Suprapubic skin (tissue), 3 donors: Measurements from ENCODE around the gene FMNL2.

ENCODE experiments used
- EP300 ChIP-seq: sonication (generic); formaldehyde crosslinking; IDR thresholded peaks from one replicate; pipeline ENCODE4 v1.6.1; 2017; ENCODE audit warnings: antibody characterized with exemption
- POLR2A ChIP-seq, 2 donors: fragments of 450-650 bp; IDR thresholded peaks; one replicate each; pipeline ENCODE4 v1.6.1; 2017; ENCODE audit warnings: antibody characterized with exemption in 2 of 2, mild to moderate bottlenecking in 2 of 2, moderate library complexity in 2 of 2
- TF ChIP-seq, protein P1 (sequence below), 2 donors: fragments of 200-600 bp in 1 of 2; fragments of 450-650 bp in 1 of 2; sonication (generic) in 1 of 2; IDR thresholded peaks; one replicate each; pipeline ENCODE4 v1.5.1; 2016 to 2019; ENCODE audit warnings: antibody characterized with exemption in 2 of 2, mild to moderate bottlenecking in 1 of 2, moderate library complexity in 1 of 2

DNA sequence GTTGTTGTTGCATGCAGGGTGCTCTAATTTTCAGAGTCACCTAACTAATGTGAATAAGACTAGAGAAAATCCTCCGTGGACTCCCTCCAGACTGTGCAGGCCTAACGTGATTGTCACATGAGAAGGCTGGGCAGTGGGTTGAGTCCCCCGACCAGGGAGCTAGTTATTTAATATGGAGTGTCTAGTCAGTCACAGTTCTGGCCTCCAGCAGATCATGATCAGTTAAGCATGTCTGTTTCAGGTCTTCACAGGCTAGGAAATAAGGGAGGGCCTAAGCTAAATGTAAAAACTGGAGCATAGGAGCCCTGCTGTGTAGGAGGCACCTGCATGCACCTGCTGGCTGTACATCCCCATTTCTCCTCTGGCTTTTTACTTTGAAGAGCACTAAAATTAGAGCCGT lies 295.5 kb downstream of the FMNL2 start:
- TF ChIP-seq, protein P1, sequence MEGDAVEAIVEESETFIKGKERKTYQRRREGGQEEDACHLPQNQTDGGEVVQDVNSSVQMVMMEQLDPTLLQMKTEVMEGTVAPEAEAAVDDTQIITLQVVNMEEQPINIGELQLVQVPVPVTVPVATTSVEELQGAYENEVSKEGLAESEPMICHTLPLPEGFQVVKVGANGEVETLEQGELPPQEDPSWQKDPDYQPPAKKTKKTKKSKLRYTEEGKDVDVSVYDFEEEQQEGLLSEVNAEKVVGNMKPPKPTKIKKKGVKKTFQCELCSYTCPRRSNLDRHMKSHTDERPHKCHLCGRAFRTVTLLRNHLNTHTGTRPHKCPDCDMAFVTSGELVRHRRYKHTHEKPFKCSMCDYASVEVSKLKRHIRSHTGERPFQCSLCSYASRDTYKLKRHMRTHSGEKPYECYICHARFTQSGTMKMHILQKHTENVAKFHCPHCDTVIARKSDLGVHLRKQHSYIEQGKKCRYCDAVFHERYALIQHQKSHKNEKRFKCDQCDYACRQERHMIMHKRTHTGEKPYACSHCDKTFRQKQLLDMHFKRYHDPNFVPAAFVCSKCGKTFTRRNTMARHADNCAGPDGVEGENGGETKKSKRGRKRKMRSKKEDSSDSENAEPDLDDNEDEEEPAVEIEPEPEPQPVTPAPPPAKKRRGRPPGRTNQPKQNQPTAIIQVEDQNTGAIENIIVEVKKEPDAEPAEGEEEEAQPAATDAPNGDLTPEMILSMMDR (IDR thresholded peaks at IDR 0.05): no peak
- TF ChIP-seq EP300 (no peak), POLR2A (IDR thresholded peaks at IDR 0.05) (no peak)
